ENCODE measurements around the gene MAGI2.

- TF ChIP-seq, protein P1, sequence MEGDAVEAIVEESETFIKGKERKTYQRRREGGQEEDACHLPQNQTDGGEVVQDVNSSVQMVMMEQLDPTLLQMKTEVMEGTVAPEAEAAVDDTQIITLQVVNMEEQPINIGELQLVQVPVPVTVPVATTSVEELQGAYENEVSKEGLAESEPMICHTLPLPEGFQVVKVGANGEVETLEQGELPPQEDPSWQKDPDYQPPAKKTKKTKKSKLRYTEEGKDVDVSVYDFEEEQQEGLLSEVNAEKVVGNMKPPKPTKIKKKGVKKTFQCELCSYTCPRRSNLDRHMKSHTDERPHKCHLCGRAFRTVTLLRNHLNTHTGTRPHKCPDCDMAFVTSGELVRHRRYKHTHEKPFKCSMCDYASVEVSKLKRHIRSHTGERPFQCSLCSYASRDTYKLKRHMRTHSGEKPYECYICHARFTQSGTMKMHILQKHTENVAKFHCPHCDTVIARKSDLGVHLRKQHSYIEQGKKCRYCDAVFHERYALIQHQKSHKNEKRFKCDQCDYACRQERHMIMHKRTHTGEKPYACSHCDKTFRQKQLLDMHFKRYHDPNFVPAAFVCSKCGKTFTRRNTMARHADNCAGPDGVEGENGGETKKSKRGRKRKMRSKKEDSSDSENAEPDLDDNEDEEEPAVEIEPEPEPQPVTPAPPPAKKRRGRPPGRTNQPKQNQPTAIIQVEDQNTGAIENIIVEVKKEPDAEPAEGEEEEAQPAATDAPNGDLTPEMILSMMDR (IDR thresholded peaks at IDR 0.05), result no peak
- no peak for TF ChIP-seq EP300 (IDR thresholded peaks at IDR 0.05)
Measured at GRCh38 chr7:78953726-78954363, 499.6 kb downstream of the MAGI2 start.

Data from suprapubic skin (tissue), 3 donors.